Mesothelial cell of epicardium (in vitro differentiated cells): ENCODE results near the gene ZDHHC11B. TPM values are rescaled to one million over a fixed set of nuclear protein-coding genes. Genes with fewer than 3 reads are reported as not detected.

ENCODE experiments used
- DNase-seq, 2 experiments: peaks; one replicate each; pipeline ENCODE4 v3.0.0; 2021; ENCODE audit warnings: low spot score in 2 of 2; ENCODE audit not compliant: unreplicated experiment in 2 of 2
- H3K27ac Mint-ChIP-seq: 2 replicates; pipeline ENCODE4 v1.8.0; 2021; ENCODE audit warnings: mixed read lengths
- H3K27me3 Mint-ChIP-seq: 2 replicates; pipeline ENCODE4 v1.8.0; 2021; ENCODE audit warnings: low read depth, mixed read lengths
- H3K36me3 Mint-ChIP-seq: 2 replicates; pipeline ENCODE4 v1.8.0; 2021; ENCODE audit warnings: mixed read lengths
- H3K4me1 Mint-ChIP-seq: 2 replicates; pipeline ENCODE4 v1.8.0; 2021; ENCODE audit warnings: mixed read lengths
- H3K4me3 Mint-ChIP-seq: 2 replicates; pipeline ENCODE4 v1.8.0; 2021; ENCODE audit warnings: mild to moderate bottlenecking, moderate library complexity, mixed read lengths
- H3K9me3 Mint-ChIP-seq: 2 replicates; pipeline ENCODE4 v1.8.0; 2021; ENCODE audit warnings: mixed read lengths
- total RNA-seq: library from RNA; stranded (reverse); gene quantifications from 3 replicates; pipeline ENCODE4 v1.2.1, GENCODE V29; 2021
- TF ChIP-seq, protein P1 (sequence below): fragments of 200-600 bp; sonication (generic); IDR thresholded peaks from one replicate; pipeline ENCODE4 v1.5.0; 2021; ENCODE audit warnings: antibody characterized with exemption; ENCODE audit not compliant: unreplicated experiment

Gene ZDHHC11B
- total RNA-seq, 1 donor from 2014 or later, result 0.74 TPM

DNA sequence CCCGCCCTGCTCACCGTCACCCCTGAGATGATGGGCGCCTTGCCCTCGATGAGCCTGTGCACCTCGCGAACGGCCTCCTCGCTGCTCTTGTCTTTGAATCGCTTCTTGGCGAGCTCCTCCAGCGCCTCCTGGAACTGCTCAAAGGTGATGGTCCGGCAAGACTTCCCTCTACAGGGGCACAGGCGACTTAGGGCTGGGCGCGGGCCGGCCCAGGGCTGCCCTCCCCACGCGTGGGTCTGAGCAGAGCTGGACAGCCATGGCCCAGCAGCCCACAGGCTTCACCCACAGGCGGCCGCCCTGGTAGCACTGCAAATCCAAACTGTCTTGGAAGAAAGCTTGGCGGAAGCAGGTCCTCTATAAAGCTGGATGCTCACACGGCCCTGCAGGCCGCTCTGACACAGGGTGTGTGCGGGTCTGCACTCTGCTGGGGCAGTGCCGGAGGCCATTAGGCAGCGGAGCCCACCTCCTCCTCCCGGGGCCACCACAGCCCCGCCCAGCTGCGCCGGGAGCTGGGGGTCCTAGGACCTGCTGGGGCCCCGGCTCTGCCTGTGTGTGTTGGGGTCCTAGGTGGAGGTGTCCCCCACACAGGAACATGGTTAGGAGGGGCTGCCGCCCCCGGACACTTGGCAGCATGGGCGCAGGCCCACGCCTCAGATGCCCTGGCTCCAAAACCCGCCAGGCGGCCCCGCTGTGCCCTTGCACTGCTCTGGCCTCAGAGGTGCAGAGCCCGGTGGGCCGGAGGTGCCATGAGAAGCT is 118.4 kb downstream of the ZDHHC11B start:
- TF ChIP-seq, protein P1, sequence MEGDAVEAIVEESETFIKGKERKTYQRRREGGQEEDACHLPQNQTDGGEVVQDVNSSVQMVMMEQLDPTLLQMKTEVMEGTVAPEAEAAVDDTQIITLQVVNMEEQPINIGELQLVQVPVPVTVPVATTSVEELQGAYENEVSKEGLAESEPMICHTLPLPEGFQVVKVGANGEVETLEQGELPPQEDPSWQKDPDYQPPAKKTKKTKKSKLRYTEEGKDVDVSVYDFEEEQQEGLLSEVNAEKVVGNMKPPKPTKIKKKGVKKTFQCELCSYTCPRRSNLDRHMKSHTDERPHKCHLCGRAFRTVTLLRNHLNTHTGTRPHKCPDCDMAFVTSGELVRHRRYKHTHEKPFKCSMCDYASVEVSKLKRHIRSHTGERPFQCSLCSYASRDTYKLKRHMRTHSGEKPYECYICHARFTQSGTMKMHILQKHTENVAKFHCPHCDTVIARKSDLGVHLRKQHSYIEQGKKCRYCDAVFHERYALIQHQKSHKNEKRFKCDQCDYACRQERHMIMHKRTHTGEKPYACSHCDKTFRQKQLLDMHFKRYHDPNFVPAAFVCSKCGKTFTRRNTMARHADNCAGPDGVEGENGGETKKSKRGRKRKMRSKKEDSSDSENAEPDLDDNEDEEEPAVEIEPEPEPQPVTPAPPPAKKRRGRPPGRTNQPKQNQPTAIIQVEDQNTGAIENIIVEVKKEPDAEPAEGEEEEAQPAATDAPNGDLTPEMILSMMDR, result no peak
- H3K9me3 Mint-ChIP-seq, result no peaks in the 10 kb centered on the region
- peaks cover 20% of the 10 kb centered on the region for H3K36me3 Mint-ChIP-seq
- no peak for DNase-seq
- H3K27me3 Mint-ChIP-seq, result no peaks in the 10 kb centered on the region
- H3K4me3 Mint-ChIP-seq, result no peak overlapping the region
- no peak overlapping the region for H3K27ac Mint-ChIP-seq
- H3K4me1 Mint-ChIP-seq, result no peaks in the 10 kb centered on the region

DNA sequence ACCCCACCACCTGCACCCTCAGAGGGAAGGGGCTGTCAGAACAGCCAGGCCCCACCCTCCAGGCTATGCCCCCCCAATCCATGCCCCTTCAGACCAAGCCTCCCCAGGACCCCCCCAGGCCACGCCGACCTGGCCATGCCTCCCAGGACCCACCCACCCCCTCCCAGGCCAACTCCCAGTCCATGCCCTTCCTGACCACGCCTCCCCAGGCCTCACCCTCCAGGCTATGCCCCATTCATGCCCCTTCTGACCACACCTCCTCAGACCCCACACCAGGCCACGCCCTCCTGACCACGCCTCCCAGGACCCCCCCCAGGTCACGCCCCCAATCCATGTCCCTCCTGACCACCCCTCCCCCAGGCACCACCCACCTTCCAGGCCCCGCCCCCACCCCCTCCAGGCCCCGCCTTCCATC is 119.0 kb downstream of the ZDHHC11B start:
- no peak overlapping the region for H3K4me3 Mint-ChIP-seq
- H3K27ac Mint-ChIP-seq, result no peak overlapping the region
- H3K4me1 Mint-ChIP-seq, result no peaks in the 10 kb centered on the region
- peaks cover 22% of the 10 kb centered on the region for H3K36me3 Mint-ChIP-seq
- H3K9me3 Mint-ChIP-seq, result no peaks in the 10 kb centered on the region
- TF ChIP-seq, protein P1, result no peak
- H3K27me3 Mint-ChIP-seq, result no peaks in the 10 kb centered on the region
- no peak for DNase-seq

DNA sequence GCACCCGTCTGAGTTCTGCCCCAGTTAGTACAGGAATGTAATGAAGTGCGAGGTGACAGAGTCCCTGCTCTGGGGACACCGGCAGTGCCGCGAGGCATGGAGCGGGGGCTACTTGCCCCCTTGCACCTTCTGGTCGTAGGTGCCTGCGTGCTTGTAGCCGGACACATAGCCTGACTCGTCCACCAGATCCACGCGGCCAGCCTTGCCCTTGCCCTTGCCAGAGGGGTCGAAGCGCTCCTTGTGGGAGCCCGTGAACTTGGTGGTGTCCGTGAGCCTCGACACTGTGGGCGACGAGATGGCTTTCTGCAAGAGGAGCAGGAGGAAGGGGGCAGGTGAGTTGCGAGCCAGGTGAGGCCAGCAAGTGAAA is 119.6 kb downstream of the ZDHHC11B start:
- H3K9me3 Mint-ChIP-seq, result no peaks in the 10 kb centered on the region
- no peak overlapping the region for H3K27ac Mint-ChIP-seq
- no peaks in the 10 kb centered on the region for H3K4me1 Mint-ChIP-seq
- no peak overlapping the region for H3K4me3 Mint-ChIP-seq
- no peaks in the 10 kb centered on the region for H3K27me3 Mint-ChIP-seq
- no peak for DNase-seq
- H3K36me3 Mint-ChIP-seq, result peaks cover 27% of the 10 kb centered on the region
- TF ChIP-seq, protein P1, result no peak

DNA sequence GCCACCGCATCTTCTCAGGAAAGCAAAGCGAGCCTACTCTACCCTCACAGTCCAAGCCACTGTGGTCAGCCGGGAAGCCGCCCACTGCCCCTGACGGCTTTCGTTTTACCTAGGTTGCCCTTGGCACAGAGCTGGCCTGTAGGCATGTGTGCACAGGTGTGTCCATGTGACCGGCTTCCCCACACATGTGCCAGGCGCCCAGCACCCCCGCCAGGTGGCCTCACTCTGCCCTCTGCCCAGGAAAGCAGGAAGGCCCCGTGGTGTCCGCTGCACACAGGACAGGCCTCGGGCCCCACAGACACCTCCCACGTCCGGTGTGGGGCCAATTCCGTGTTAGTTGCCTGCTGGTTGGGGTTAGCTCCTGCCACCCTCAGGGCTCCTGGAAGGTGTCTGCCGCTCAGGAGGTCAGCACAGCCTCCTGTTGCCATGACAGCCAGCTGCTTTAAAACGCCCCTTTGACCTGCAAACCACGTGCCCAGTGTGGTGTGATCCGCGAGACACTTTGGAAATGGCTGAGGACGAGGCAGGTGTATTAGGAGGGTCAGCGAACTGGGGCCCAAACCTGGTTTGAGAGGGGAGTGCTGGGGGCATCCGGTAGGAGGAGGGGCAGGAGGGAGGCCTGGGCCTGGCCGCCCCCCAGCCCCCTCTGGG is 120.1 kb downstream of the ZDHHC11B start:
- H3K4me1 Mint-ChIP-seq, result no peaks in the 10 kb centered on the region
- H3K4me3 Mint-ChIP-seq, result no peak overlapping the region
- TF ChIP-seq, protein P1, result no peak
- H3K27ac Mint-ChIP-seq, result no peak overlapping the region
- H3K36me3 Mint-ChIP-seq, result peaks cover 32% of the 10 kb centered on the region
- peaks cover 3% of the 10 kb centered on the region for H3K9me3 Mint-ChIP-seq
- H3K27me3 Mint-ChIP-seq, result no peaks in the 10 kb centered on the region
- DNase-seq, result no peak

DNA sequence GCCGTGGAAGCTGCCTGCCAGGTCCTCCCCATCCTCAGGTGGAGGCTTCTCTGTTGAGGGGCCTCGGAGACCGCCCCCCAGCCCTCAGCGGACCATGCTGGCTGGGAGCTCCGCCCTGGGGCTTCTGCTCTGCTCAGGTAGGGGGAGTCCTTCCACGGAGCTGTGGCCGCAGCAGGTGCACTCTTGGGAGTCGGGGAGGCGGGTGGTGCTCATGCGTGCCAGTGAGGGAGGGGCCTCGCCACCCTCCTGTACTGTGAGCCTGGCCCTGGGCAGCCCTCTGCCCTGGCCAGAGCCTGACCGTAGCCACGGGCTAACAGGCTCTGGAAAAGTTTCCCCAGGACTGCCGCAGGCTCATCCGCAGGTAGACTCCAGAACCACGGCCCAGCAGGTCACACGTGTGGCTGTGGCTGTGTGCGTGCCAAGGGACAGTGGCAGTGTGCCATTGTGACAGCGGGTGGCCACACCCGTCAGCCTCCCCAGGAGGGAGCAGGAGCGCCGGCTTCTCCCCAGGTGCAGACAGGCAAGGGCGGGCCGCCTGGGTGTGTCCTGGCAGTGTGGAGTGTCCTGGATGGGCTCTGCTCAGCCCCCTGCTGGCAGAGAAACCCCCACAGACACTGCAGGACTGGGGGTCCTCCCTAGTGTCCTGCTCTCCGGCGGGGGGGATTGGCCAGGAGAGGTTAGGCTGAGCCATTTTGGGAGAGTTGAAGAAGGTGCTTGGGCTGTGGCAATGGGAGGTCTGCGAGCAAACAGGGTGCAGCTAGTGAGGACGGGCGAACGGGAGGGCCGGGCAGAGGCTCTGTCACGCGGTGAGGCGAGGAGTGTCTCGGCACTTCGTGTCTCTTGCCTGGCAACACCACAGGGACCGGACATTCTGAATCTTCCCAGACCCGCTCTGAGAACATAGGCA is 120.8 kb downstream of the ZDHHC11B start:
- TF ChIP-seq, protein P1, result no peak
- Mint-ChIP-seq H3K27me3 (no peaks in the 10 kb centered on the region), H3K36me3 (peaks cover 39% of the 10 kb centered on the region), H3K9me3 (peaks cover 8% of the 10 kb centered on the region), H3K27ac (no peak overlapping the region), H3K4me3 (no peak overlapping the region), H3K4me1 (no peaks in the 10 kb centered on the region)
- no peak for DNase-seq
